ENCODE data around the gene AQP12B.
"Not testable (repeated sequence)": the region's sequence is repeated elsewhere in the genome, so short reads cannot be mapped to it uniquely, and the experiment has no call there.

The AQP12B gene

DNA sequence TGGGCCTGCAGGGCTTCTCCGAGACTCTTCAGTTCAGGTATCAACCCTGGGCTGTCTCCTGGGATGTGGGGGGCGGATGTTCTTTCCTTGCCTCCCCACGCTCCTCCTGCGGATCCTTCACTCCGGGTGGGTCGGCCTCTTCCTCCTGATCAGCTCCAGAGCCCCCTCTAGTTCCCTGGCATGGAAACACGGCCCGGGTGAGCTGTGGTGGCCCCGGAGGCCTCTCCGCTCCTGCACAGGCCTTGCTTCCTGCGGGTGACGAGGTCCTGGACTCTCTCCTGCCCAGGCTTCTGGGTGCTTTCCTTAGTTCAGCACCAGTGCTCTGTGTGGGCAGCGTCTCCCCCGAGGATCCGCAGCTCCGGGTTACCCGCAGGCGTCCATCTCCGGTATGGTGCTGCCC is 12.9 kb upstream of the AQP12B start:
- not testable (repeated sequence) for H3K4me1 Mint-ChIP-seq, H3K27ac Mint-ChIP-seq, H3K27me3 Mint-ChIP-seq, H3K4me3 Mint-ChIP-seq, H3K9me3 Mint-ChIP-seq, DNase-seq, ATAC-seq

DNA sequence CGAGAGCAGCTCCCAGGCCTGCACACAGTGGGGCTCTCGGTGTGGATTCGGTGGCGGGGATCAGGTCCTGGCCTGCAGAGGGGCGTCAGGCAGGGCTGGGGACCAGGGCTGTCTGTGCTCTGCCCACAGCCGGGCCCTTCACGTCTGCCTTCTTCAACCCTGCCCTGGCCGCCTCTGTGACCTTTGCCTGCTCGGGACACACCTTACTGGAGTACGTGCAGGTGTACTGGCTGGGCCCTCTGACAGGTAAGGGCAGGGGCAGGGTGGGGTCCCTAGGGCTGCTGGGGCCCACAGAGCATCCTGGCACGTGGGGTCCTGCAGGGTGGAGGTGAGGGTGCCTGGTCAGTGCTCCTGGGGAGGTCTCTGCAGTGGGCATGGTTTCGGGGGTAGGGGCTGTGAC is 11.6 kb upstream of the AQP12B start:
- not testable (repeated sequence) for H3K27me3 Mint-ChIP-seq, H3K9me3 Mint-ChIP-seq, H3K4me1 Mint-ChIP-seq, DNase-seq, ATAC-seq, H3K4me3 Mint-ChIP-seq, H3K27ac Mint-ChIP-seq

DNA sequence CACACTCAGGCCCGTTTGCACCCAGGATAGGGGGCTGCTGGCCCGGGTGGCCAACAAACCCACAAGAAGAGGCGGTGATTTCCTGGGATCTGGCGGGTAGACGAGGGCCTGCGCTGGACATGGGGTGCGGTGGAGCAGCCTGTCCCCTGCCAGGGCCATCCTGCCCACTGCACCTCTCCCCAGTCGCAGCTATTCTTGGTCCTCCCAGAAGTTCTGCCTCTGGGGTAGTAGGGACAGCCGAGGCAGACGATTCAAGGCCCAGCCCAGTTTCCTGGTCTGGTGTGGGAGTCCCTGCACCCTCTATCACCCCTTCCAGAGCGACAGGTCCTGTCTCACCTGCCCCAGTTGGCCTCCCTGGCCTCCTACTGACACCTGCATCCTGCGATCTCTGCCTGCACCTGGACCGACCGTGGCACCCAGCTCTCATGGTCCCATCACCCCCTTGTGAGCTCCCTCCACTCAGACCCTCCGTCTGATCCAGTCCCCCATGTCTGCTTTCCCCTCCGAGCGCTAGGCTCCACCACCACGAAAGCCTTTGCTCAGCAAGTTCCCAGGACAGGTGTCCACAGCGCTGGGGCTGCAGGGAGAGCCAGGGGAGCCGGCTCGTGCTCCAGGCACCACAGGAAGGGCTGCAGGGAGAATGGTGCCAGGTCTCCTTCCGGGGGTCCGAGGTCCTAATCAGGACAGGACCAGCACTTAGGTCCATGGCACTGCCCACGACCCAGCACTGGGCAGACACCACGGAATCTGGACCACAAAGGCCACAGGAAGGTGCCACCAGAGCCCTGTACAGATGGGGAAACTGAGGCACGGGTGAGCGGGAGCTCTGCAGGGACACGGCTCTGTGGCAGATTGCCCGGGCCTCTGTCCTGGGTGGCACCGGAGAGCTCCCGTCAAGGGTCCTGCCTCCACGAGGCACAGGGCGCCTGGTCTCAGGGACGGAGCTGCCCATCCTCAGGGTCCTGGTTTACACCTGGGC is 10.2 kb upstream of the AQP12B start:
- not testable (repeated sequence) for H3K27me3 Mint-ChIP-seq, H3K4me3 Mint-ChIP-seq, DNase-seq, H3K9me3 Mint-ChIP-seq, ATAC-seq, H3K4me1 Mint-ChIP-seq, H3K27ac Mint-ChIP-seq

DNA sequence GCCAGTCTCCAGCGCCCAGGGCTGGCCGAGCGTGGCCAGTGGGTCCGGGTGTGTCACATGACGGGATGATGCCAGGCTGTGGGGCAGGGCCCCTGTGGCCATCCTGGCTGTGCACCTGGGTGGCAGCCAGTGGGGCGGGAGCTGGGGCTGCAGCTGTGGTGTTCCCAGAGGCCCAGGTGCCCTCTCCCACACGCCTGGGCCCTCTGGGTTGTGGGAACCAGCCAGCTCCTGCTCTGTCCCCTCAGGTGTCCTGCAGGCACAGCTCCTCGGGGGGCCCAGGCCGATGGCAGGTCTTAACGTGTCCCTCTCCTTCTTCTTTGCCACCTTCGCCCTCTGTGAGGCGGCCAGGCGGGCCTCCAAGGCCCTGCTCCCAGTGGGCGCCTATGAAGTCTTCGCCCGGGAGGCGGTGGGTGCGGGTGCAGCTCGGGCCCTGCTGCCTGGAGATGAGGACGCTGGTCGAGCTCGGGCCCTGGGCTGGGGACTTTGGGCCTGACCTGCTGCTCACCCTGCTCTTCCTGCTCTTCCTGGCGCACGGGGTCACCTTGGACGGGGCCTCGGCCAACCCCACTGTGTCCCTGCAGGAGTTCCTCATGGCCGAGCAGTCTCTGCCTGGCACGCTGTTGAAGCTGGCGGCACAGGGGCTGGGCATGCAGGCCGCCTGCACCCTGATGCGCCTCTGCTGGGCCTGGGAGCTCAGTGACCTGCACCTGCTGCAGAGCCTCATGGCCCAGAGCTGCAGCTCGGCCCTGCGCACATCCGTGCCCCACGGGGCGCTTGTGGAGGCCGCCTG is 9.1 kb upstream of the AQP12B start, which contains the start of gene AQP12A:
TSS of gene AQP12A (plus strand) at position 236 of the 790 bp plus-strand sequence. CDS start at position 284, 48 bp downstream.
- not testable (repeated sequence) for H3K4me1 Mint-ChIP-seq, DNase-seq, H3K9me3 Mint-ChIP-seq, H3K27ac Mint-ChIP-seq, ATAC-seq, H3K27me3 Mint-ChIP-seq
- H3K4me3 Mint-ChIP-seq = peak within 1 kb of the TSS in 1 of 2 donors; percentile 21

DNA sequence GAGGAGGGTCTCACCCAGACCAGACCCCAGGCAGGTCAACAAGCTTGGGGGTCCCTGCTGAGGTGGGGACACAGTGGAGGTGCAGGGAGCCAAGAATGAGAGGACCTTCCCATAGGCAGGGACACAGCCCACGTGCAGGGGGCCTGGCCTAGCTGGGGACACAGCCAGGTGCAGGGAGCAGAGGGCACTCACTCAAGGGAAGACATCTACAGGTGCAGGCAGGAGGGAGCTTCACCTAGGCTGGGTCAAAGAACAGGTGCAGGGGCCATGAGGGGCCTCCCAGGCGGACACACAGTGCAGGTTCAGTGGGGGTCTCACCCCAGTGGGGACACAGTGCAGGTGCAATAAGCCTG is 8.4 kb upstream of the AQP12B start:
- ATAC-seq = peak; percentile 14
- H3K4me1 Mint-ChIP-seq, H3K4me3 Mint-ChIP-seq, DNase-seq, H3K9me3 Mint-ChIP-seq, H3K27ac Mint-ChIP-seq, H3K27me3 Mint-ChIP-seq: not testable (repeated sequence)

DNA sequence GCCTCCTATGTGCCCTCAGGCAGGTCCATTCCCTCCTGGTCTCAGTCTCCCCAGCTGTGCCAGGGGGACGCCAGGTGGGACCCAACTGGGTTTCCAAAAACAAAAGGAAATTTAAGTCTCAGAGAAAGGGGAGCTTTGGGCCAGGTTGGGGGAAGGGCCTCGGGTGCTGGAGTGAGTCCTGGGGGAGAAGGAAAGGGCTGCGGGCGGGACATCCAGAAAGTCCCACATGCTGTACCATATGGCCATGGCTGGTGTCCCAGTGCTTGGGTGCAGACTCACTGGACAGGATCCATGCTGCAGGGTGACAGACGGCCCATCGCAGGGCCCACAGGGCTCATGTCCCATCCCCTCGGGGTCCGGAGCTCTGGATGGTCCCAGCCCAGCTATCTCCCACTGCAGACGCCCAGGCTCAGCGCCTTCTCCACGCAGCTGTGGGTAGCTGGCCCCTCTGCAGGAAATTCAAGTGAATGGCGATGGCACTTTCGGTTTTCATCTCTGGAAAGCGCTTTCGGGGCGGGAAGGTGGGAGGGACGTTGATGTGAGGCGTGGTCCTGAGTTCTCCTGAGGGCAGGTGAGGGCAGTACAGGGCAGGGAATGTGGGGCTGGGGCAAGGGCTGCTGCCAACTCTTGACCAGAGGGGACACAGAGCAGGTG is 7.9 kb upstream of the AQP12B start:
- ATAC-seq = peak; percentile 12
- H3K27me3 Mint-ChIP-seq, DNase-seq, H3K4me1 Mint-ChIP-seq, H3K27ac Mint-ChIP-seq, H3K9me3 Mint-ChIP-seq: not testable (repeated sequence)
- H3K4me3 Mint-ChIP-seq = peak overlapping the region in 1 of 2 donors; percentile 21

DNA sequence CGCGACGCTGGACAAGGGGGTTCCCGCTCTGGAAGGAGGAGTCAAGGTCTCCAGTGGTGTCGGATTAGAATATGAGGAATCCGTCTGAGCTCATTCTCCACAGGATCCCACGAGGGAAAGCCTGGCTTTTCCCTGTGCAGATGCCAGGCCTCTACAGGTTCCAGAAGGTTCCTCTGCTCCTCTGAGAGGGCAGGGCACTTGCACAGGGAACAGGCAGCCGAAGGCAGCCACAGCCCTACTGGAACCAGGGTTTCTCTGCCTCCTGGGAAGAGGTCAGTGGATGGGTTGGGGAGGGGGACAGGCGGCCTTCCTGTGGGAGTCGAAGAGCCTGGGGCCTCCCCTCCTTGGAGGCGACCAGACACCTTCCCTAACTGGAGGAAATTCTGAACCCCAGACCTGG is 7.3 kb upstream of the AQP12B start:
- no peak overlapping the region for H3K4me3 Mint-ChIP-seq

DNA sequence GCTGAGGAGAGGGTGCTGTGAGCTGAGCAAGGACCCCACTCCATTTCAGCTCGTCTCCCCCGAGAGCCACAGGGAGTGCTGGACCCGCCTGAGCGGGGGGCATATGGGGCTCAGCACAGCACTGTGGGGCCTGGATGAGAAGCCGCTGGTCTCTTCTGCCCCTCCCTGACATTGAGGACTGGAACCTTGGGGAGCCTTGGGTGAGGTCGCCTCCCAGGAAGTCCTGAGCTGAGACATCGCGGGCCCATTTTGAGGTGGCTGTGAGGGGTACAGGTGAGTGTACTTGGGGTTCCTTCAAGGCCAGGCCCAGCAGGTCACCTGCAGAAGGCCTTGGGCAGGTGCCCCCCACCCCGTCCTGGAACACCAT is 5.9 kb upstream of the AQP12B start:
- H3K4me3 Mint-ChIP-seq = no peak overlapping the region
- no peak overlapping the region for H3K27ac Mint-ChIP-seq
- H3K9me3 Mint-ChIP-seq = no peaks in the 10 kb centered on the region
- ATAC-seq (no peak), DNase-seq (no peak)
- peaks cover 14% of the 10 kb centered on the region for H3K4me1 Mint-ChIP-seq
- H3K27me3 Mint-ChIP-seq = no peaks in the 10 kb centered on the region

More for the DNA sequence above, 7.3 kb upstream of the AQP12B start:
- no peaks in the 10 kb centered on the region for H3K9me3 Mint-ChIP-seq
- H3K27me3 Mint-ChIP-seq = no peaks in the 10 kb centered on the region
- H3K4me1 Mint-ChIP-seq = peaks cover 5% of the 10 kb centered on the region
- H3K27ac Mint-ChIP-seq = peak overlapping the region in 1 of 2 donors; percentile 80
- ATAC-seq (no peak), DNase-seq (no peak)

DNA sequence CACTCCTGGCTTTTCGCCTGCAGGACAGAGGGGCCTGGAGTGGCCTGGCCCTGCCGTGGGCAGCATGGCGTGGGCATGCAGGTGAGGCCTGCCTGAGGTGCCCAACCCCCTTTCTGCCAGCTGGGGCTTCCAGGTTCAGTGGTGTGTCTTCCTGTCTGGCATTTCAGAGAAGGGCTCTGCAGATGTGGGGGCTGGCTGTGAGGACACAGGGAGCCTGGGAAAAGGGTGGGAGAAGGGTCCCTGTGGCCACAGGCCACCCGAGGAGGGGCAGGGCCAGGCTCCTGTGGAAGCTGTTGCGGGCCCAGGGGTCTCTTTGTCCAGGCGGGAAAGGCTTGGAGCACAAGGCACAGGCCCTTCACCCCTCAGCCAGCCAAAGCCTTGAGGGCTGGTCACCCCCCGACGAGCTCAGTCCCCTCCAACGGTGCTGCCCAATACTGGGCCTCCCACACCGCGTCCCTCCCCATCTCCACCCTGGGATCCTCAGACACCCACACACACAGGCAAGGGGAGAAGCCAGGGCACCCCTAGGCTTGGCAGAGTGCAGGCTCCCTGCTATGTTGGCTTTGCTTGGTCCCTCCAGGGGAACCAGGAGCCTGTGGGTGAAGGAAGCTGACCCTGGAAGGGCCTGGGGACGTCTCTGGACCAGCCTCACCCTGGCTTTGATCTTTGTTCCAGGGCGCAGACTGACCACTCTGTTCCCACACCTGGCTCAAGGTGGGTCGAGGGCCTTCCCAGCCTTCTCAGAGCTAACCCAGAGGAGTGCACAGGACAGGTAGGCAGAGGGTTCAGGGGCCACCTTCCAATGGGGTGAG is 5.3 kb upstream of the AQP12B start:
- peaks cover 14% of the 10 kb centered on the region for H3K4me1 Mint-ChIP-seq
- H3K9me3 Mint-ChIP-seq = no peaks in the 10 kb centered on the region
- no peak overlapping the region for H3K27ac Mint-ChIP-seq
- no peaks in the 10 kb centered on the region for H3K27me3 Mint-ChIP-seq
- DNase-seq (no peak), ATAC-seq (no peak)
- no peak overlapping the region for H3K4me3 Mint-ChIP-seq

DNA sequence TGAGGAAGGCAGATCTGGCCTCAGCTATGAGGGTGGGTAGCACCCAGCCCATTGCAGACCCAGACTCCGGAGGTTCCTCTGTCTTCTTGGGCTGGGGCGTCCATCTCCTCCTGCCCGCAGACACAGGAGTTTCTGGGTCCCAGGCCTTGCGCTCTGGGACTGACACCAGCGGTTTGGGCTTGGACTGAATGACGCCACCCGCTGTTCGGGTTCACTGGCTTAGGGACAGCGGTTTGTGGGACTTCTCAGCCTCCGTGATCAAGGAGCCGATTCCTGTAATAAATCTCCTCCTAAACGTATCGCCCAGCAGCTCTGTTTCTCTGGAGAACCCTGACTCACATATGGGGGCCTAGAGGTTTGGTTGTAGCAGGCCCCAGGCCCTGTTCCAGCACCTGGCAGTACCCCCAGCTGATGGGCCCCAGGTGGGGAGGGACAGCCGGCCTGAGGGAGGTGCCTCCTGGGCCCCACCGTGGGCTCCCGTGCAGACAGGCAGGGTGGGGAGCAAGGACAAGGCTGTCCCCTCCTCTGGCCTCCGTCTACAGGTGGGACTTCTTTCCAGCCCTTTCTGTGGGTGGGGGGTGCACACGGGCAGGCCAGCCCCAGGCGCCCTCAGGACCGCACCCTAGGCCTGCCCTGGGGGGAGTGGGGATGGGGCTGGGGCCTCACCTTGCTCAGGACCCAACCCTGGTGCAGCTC is 4.5 kb upstream of the AQP12B start:
- H3K27me3 Mint-ChIP-seq = no peaks in the 10 kb centered on the region
- ATAC-seq (no peak), DNase-seq (no peak)
- no peak overlapping the region for H3K4me3 Mint-ChIP-seq
- no peaks in the 10 kb centered on the region for H3K9me3 Mint-ChIP-seq
- peaks cover 14% of the 10 kb centered on the region for H3K4me1 Mint-ChIP-seq
- no peak overlapping the region for H3K27ac Mint-ChIP-seq

DNA sequence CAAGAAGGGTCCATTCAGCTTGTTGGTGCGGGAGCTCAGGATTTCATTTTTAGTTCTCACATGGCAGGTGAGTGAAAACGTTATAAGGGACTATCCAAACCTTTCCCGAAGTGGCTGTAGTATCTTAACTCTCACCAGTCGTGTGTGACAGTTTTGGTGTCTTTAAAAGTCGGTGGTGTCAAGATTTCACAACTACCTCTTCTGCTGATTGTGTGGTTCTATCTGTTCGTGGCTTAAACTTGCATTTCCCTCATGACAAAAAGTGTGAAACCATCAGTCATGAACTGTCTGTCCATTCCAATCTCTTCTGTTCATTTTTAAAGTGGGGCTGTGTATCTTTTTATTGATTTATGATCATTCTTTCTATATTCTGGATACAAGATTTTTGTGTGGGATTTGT is 3.8 kb upstream of the AQP12B start:
- no peak for ATAC-seq
- H3K4me1 Mint-ChIP-seq = peaks cover 14% of the 10 kb centered on the region

DNA sequence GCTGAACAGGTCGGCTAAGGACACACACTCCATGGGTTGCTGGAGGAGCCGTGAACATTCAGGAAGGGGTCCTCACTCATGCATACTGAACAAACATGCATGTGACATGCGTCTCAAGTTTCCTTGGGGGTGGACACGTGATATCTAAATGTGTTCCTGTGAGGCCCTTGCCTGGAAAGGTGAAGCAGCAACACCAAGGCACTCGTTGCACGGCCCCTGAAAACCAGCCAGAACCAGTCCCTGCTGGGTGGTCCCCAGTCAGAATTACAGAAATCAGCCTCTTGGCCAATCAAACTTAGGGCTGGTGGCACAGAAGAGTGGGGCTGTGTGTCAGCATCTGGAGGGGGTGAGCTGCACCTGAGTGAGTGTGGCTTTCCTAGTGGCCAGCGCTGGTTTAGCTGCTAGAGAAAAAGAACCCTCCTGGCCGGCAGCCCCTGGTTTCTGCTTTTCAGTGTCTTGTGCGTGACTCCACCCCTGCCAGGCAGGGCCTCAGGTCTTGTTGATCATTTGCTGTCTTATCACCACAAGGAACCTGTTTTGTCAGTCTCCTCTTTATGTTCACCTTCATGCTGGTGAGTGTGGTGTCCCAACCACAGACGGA is 3.2 kb upstream of the AQP12B start:
- DNase-seq (no peak), ATAC-seq (no peak)
- Mint-ChIP-seq H3K27ac (no peak overlapping the region), H3K4me1 (peaks cover 14% of the 10 kb centered on the region), H3K27me3 (no peaks in the 10 kb centered on the region), H3K9me3 (no peaks in the 10 kb centered on the region), H3K4me3 (no peak overlapping the region)

More for the DNA sequence above, 3.8 kb upstream of the AQP12B start:
- H3K27me3 Mint-ChIP-seq = no peaks in the 10 kb centered on the region
- DNase-seq = no peak
- no peaks in the 10 kb centered on the region for H3K9me3 Mint-ChIP-seq
- no peak overlapping the region for H3K27ac Mint-ChIP-seq
- H3K4me3 Mint-ChIP-seq = no peak overlapping the region

DNA sequence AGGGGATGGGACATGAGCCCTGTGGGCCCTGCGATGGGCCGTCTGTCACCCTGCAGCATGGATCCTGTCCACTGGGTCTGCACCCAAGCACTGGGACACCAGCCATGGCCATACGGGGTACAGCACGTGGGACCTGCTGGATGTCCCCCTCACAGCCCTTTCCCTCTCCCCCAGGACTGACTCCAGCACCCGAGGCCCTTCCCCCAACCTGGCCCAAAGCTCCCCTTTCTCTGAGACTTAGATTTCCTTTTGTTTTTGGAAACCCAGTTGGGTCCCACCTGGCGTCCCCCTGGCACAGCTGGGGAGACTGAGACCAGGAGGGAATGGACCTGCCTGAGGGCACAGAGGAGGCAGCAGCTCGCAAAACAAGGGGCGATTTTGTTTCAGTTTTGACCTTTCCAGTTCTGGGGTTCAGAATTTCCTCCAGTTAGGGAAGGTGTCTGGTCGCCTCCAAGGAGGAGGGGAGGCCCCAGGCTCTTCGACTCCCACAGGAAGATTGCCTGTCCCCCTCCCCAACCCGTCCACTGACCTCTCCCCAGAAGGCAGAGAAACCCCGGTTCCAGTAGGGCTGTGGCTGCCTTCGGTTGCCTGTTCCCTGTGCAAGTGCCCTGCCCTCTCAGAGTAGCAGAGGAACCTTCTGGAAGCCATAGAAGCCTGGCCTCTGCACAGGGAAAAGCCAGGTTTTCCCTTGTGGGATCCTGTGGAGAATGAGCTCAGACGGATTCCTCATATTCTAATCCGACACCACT is 1.5 kb upstream of the AQP12B start:
- DNase-seq, ATAC-seq, H3K27me3 Mint-ChIP-seq, H3K4me1 Mint-ChIP-seq, H3K9me3 Mint-ChIP-seq: not testable (repeated sequence)
- peak overlapping the region in 1 of 2 donors; percentile 54 for H3K27ac Mint-ChIP-seq
- peak overlapping the region in 1 of 2 donors; percentile 64 for H3K4me3 Mint-ChIP-seq

Measured in stimulated activated naive CD8-positive, alpha-beta T cell treated with anti-CD3 and anti-CD28 coated beads, Interleukin-15, amount 100 ng/mL, for 72 hours (primary cell).